HG02852 (cell line): Measurements from ENCODE around the gene GOLGA8B.
"Not testable (repeated sequence)": the region's sequence is repeated elsewhere in the genome, so short reads cannot be mapped to it uniquely, and the experiment has no call there.

Experiments
- ATAC-seq: cut with Tn5 transposase; IDR thresholded peaks from one replicate; pipeline ENCODE4 v1.9.1; 2021; ENCODE audit warnings: mild to moderate bottlenecking, moderate library complexity; ENCODE audit not compliant: unreplicated experiment

GOLGA8B gene

GRCh38 chr15:34598799-34599585 lies 15.5 kb upstream of the GOLGA8B start:
- no peak for ATAC-seq

GRCh38 chr15:34597316-34597715 lies 13.9 kb upstream of the GOLGA8B start:
- ATAC-seq = no peak

GRCh38 chr15:34594361-34594760 lies 10.9 kb upstream of the GOLGA8B start:
- no peak for ATAC-seq

- ATAC-seq = no peak
Measured at GRCh38 chr15:34591306-34591705, 7.9 kb upstream of the GOLGA8B start.

GRCh38 chr15:34588046-34588674 lies 4.7 kb upstream of the GOLGA8B start:
- ATAC-seq = peak; percentile 32

GRCh38 chr15:34585966-34586365 lies 2.5 kb upstream of the GOLGA8B start:
- not testable (repeated sequence) for ATAC-seq

GRCh38 chr15:34584996-34585395 lies 1.5 kb upstream of the GOLGA8B start:
- ATAC-seq = no peak

GRCh38 chr15:34584330-34584668 lies 848 bp upstream of the GOLGA8B start:
- no peak for ATAC-seq

- peak; percentile 58 for ATAC-seq
Measured at GRCh38 chr15:34582461-34583371, 735 bp downstream of the GOLGA8B start.

GRCh38 chr15:34581687-34582460 lies 1.6 kb downstream of the GOLGA8B start:
- not testable (repeated sequence) for ATAC-seq

- ATAC-seq = no peak
Measured at GRCh38 chr15:34581043-34581365, 2.4 kb downstream of the GOLGA8B start.

GRCh38 chr15:34580251-34581042 lies 3.0 kb downstream of the GOLGA8B start:
- not testable (repeated sequence) for ATAC-seq

GRCh38 chr15:34578283-34578674 lies 5.2 kb downstream of the GOLGA8B start:
- no peak for ATAC-seq

- ATAC-seq = not testable (repeated sequence)
Measured at GRCh38 chr15:34577658-34578282, 5.7 kb downstream of the GOLGA8B start.

- ATAC-seq = not testable (repeated sequence)
Measured at GRCh38 chr15:34575035-34575434, 8.4 kb downstream of the GOLGA8B start.

GRCh38 chr15:34572921-34573320 lies 10.5 kb downstream of the GOLGA8B start:
- not testable (repeated sequence) for ATAC-seq

- not testable (repeated sequence) for ATAC-seq
Measured at GRCh38 chr15:34572019-34572641, 11.3 kb downstream of the GOLGA8B start.

GRCh38 chr15:34569670-34570396 lies 13.6 kb downstream of the GOLGA8B start:
- not testable (repeated sequence) for ATAC-seq
